NCI-H446 (cell line): ENCODE data around the gene DLGAP3.

Source experiments
- DNase-seq, 2 experiments: peaks; one replicate each; lab custom pipeline; 2025; lab: John Stamatoyannopoulos, UW

The DLGAP3 gene

GRCh38 chr1:34928699-34929496 lies 552 bp downstream of the DLGAP3 start:
- DNase-seq = no peak

GRCh38 chr1:34928066-34928696 lies 1.3 kb downstream of the DLGAP3 start:
- DNase-seq = no peak

GRCh38 chr1:34927316-34927715 lies 2.1 kb downstream of the DLGAP3 start:
- DNase-seq = no peak

- no peak for DNase-seq
Observed at GRCh38 chr1:34926894-34927293, 2.6 kb downstream of the DLGAP3 start.

- DNase-seq = no peak
Observed at GRCh38 chr1:34926156-34926555, 3.3 kb downstream of the DLGAP3 start.

GRCh38 chr1:34925730-34926129 lies 3.7 kb downstream of the DLGAP3 start:
- no peak for DNase-seq

GRCh38 chr1:34924759-34925555 lies 4.5 kb downstream of the DLGAP3 start:
- DNase-seq = no peak

- DNase-seq = no peak
Observed at GRCh38 chr1:34923490-34923889, 6.0 kb downstream of the DLGAP3 start.

GRCh38 chr1:34918977-34919561 lies 10.4 kb downstream of the DLGAP3 start:
- no peak for DNase-seq

- DNase-seq = no peak
Observed at GRCh38 chr1:34918386-34918976, 11.0 kb downstream of the DLGAP3 start.

GRCh38 chr1:34917017-34917416 lies 12.4 kb downstream of the DLGAP3 start:
- DNase-seq = no peak

GRCh38 chr1:34916104-34916503 lies 13.3 kb downstream of the DLGAP3 start:
- DNase-seq = no peak

GRCh38 chr1:34915521-34915920 lies 13.9 kb downstream of the DLGAP3 start:
- DNase-seq = no peak

- no peak for DNase-seq
Observed at GRCh38 chr1:34914958-34915357, 14.5 kb downstream of the DLGAP3 start.

GRCh38 chr1:34911465-34911864 lies 18.0 kb downstream of the DLGAP3 start:
- no peak for DNase-seq

GRCh38 chr1:34910425-34910824 lies 19.0 kb downstream of the DLGAP3 start:
- no peak for DNase-seq

- no peak for DNase-seq
Observed at GRCh38 chr1:34908369-34908768, 21.1 kb downstream of the DLGAP3 start.

- DNase-seq = no peak
Observed at GRCh38 chr1:34907487-34908090, 21.9 kb downstream of the DLGAP3 start.

- no peak for DNase-seq
Observed at GRCh38 chr1:34906756-34907155, 22.7 kb downstream of the DLGAP3 start.

- no peak for DNase-seq
Observed at GRCh38 chr1:34906222-34906621, 23.2 kb downstream of the DLGAP3 start.

GRCh38 chr1:34905098-34905459 lies 24.4 kb downstream of the DLGAP3 start:
- no peak for DNase-seq
